Nephron progenitor cell (in vitro differentiated cells): Measurements from ENCODE around the gene IMPDH1.

ENCODE experiments used
- DNase-seq: peaks from one replicate; pipeline ENCODE4 v3.0.0; 2021
- H3K27ac Mint-ChIP-seq: 2 replicates; pipeline ENCODE4 v1.8.0; 2021; ENCODE audit warnings: mild to moderate bottlenecking, moderate library complexity, mixed read lengths
- H3K27me3 Mint-ChIP-seq: 2 replicates; pipeline ENCODE4 v1.8.0; 2021; ENCODE audit warnings: mild to moderate bottlenecking, low read depth, mixed read lengths; ENCODE audit not compliant: poor library complexity
- H3K36me3 Mint-ChIP-seq: 2 replicates; pipeline ENCODE4 v1.8.0; 2021; ENCODE audit warnings: low read depth, mixed read lengths
- H3K4me1 Mint-ChIP-seq: 2 replicates; pipeline ENCODE4 v1.8.0; 2021; ENCODE audit warnings: mixed read lengths
- H3K4me3 Mint-ChIP-seq: 2 replicates; pipeline ENCODE4 v1.8.0; 2021; ENCODE audit warnings: mild to moderate bottlenecking, moderate library complexity, mixed read lengths
- H3K9me3 Mint-ChIP-seq: 2 replicates; pipeline ENCODE4 v1.8.0; 2021; ENCODE audit warnings: mild to moderate bottlenecking, moderate library complexity, mixed read lengths
- CTCF ChIP-seq: fragments of 200-600 bp; sonication (generic); IDR thresholded peaks from 2 replicates; pipeline ENCODE4 v1.5.0; 2021; ENCODE audit warnings: antibody characterized with exemption

Gene IMPDH1

GRCh38 chr7:128437426-128438332, 27.9 kb upstream of the IMPDH1 start:
- no peaks in the 10 kb centered on the region for H3K9me3 Mint-ChIP-seq
- DNase-seq, result no peak
- no peak overlapping the region for H3K27ac Mint-ChIP-seq
- TF ChIP-seq CTCF, result no peak
- no peaks in the 10 kb centered on the region for H3K4me1 Mint-ChIP-seq
- H3K4me3 Mint-ChIP-seq, result no peak overlapping the region
- H3K36me3 Mint-ChIP-seq, result no peaks in the 10 kb centered on the region
- H3K27me3 Mint-ChIP-seq, result peaks cover 7% of the 10 kb centered on the region

DNA sequence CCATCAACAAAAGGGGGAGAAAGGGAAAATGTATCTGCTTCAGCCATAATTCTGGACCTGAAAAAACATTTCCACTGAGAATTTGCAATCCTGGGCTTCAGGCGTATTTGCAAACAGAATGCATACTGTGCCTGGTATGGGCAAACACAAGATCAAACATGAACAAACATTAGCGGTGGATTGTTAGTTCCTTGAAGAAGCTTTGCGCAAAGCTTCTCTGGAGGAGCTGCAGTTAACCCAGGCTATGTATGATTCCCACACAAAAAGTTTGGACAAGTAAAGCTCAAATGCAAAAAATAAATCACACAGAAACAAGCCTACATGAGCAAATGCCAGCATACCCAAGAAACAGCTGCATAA, 25.5 kb upstream of the IMPDH1 start:
- DNase-seq, result no peak
- no peaks in the 10 kb centered on the region for H3K36me3 Mint-ChIP-seq
- H3K4me1 Mint-ChIP-seq, result no peaks in the 10 kb centered on the region
- H3K27me3 Mint-ChIP-seq, result peaks cover 8% of the 10 kb centered on the region
- no peak overlapping the region for H3K27ac Mint-ChIP-seq
- H3K9me3 Mint-ChIP-seq, result no peaks in the 10 kb centered on the region
- no peak for TF ChIP-seq CTCF
- H3K4me3 Mint-ChIP-seq, result no peak overlapping the region

DNA sequence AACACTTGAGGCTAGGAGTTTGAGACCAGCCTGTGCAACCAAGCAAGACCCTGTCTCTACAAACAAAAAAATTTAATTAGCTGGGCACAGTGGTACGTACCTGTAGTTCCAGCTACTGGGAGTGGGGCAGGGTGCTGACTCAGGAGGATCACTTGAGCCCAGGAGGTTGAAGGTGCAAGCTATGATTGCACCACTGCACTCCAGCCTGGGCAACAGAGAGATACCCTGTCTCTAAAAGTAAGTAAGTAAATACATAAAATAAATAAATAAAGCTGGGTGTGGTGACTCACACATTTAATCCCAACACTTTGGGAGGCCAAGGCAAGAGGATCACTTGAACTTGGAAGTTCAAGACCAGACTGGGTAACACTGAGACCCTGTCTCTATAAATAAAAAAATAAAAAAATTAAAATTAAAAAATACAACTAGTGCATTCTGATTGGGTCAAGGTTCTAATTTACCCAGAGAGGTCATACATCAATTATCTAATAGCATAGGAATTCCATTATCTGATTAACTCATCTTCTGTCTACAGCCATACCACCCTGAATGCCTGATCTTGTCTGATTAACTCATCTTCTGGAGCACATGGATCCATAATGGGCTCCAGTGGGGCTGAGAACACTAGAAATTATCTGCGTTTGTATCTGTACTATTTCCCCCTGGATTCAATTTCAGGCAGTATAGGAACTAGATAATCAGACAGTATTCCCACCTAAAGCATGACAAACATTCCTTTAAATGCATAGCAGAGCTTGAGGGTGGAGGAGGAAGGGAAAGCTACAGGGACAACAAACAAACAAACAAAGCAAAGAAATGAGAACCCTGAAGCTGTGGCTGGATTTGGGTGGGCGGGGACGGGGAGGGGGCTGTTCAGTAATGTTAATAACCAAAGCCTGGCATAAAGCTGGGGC, 24.9 kb upstream of the IMPDH1 start:
- Mint-ChIP-seq H3K27ac (no peak overlapping the region), H3K4me3 (no peak overlapping the region), H3K27me3 (peaks cover 8% of the 10 kb centered on the region), H3K9me3 (no peaks in the 10 kb centered on the region), H3K36me3 (no peaks in the 10 kb centered on the region), H3K4me1 (no peaks in the 10 kb centered on the region)
- TF ChIP-seq CTCF, result no peak
- DNase-seq, result no peak

DNA sequence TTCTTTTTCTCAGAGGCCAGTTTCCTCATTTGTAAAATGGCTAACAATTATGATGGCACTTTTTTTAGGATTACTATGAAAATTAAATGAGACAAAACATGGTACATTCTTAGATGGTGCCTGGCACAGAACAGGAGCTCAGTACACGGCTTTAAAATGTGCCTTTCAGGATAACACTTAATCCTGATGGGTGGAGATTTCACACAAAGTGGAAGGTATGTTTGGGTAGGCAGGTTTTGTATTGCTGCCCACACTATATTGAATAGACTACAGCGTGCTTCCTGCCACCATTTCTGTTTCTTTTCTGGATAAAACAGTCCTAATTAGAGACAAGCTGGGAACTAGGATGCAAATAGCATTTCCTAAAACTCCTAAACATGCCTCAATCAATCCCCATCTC, 22.0 kb upstream of the IMPDH1 start:
- H3K4me1 Mint-ChIP-seq, result no peaks in the 10 kb centered on the region
- H3K4me3 Mint-ChIP-seq, result no peak overlapping the region
- DNase-seq, result no peak
- TF ChIP-seq CTCF, result no peak
- no peak overlapping the region for H3K27ac Mint-ChIP-seq
- no peaks in the 10 kb centered on the region for H3K36me3 Mint-ChIP-seq
- peaks cover 15% of the 10 kb centered on the region for H3K27me3 Mint-ChIP-seq
- no peaks in the 10 kb centered on the region for H3K9me3 Mint-ChIP-seq

- H3K36me3 Mint-ChIP-seq, result no peaks in the 10 kb centered on the region
- no peak overlapping the region for H3K4me3 Mint-ChIP-seq
- H3K9me3 Mint-ChIP-seq, result no peaks in the 10 kb centered on the region
- no peak overlapping the region for H3K27ac Mint-ChIP-seq
- no peak for TF ChIP-seq CTCF
- no peak for DNase-seq
- peaks cover 16% of the 10 kb centered on the region for H3K27me3 Mint-ChIP-seq
- H3K4me1 Mint-ChIP-seq, result no peaks in the 10 kb centered on the region
These were observed 21.4 kb upstream of the IMPDH1 start for GRCh38 chr7:128431221-128431620.
